HG03469 (cell line): ENCODE measurements around the gene GMPS.
A peak's percentile ranks its signal among the peaks of the same experiment; 100 is the strongest.
"Not testable (repeated sequence)": the region's sequence is repeated elsewhere in the genome, so short reads cannot be mapped to it uniquely, and the experiment has no call there.

ENCODE experiments used
- ATAC-seq: cut with Tn5 transposase; IDR thresholded peaks from one replicate; pipeline ENCODE4 v1.9.1; 2021; ENCODE audit warnings: mild to moderate bottlenecking, moderate library complexity, moderate number of reproducible peaks; ENCODE audit not compliant: unreplicated experiment

GMPS gene

GRCh38 chr3:155871746-155872158, 1.3 kb downstream of the GMPS start:
- no peak for ATAC-seq

GRCh38 chr3:155872904-155873646, 2.6 kb downstream of the GMPS start:
- ATAC-seq = no peak

- ATAC-seq = no peak
Observed at GRCh38 chr3:155876037-155876436, 5.6 kb downstream of the GMPS start.

- ATAC-seq = no peak
Observed at GRCh38 chr3:155876503-155876902, 6.1 kb downstream of the GMPS start.

- no peak for ATAC-seq
Observed at GRCh38 chr3:155880286-155880685, 9.8 kb downstream of the GMPS start.

GRCh38 chr3:155884292-155884691, 13.8 kb downstream of the GMPS start:
- no peak for ATAC-seq

GRCh38 chr3:155885292-155885691, 14.8 kb downstream of the GMPS start:
- no peak for ATAC-seq

GRCh38 chr3:155886348-155886747, 15.9 kb downstream of the GMPS start:
- not testable (repeated sequence) for ATAC-seq

- ATAC-seq = no peak
Observed at GRCh38 chr3:155886915-155887314, 16.5 kb downstream of the GMPS start.

- no peak for ATAC-seq
Observed at GRCh38 chr3:155889212-155889611, 18.8 kb downstream of the GMPS start.

- no peak for ATAC-seq
Observed at GRCh38 chr3:155889952-155890351, 19.5 kb downstream of the GMPS start.

GRCh38 chr3:155890671-155891190, 20.3 kb downstream of the GMPS start:
- peak; percentile 50 for ATAC-seq

GRCh38 chr3:155891321-155891720, 20.9 kb downstream of the GMPS start:
- no peak for ATAC-seq

- ATAC-seq = no peak
Observed at GRCh38 chr3:155895379-155895900, 25.0 kb downstream of the GMPS start.

- no peak for ATAC-seq
Observed at GRCh38 chr3:155906900-155907299, 36.5 kb downstream of the GMPS start.

GRCh38 chr3:155908086-155908485, 37.6 kb downstream of the GMPS start:
- no peak for ATAC-seq

GRCh38 chr3:155908605-155909004, 38.2 kb downstream of the GMPS start:
- no peak for ATAC-seq

GRCh38 chr3:155912090-155912489, 41.6 kb downstream of the GMPS start:
- no peak for ATAC-seq

GRCh38 chr3:155912579-155913190, 42.2 kb downstream of the GMPS start:
- ATAC-seq = no peak

GRCh38 chr3:155917781-155918180, 47.3 kb downstream of the GMPS start:
- ATAC-seq = no peak

- ATAC-seq = no peak
Observed at GRCh38 chr3:155919728-155920127, 49.3 kb downstream of the GMPS start.

GRCh38 chr3:155921486-155921885, 51.0 kb downstream of the GMPS start:
- no peak for ATAC-seq
